ENCODE measurements around the gene SLC6A9.

Gene SLC6A9

GRCh38 chr1:44048532-44049215 lies 17.4 kb upstream of the SLC6A9 start:
- no peak for TF ChIP-seq CTCF (IDR thresholded peaks at IDR 0.05; ENCODE audit: low read depth, low read length)
- DNase-seq (ENCODE audit: extremely low read depth, low read depth) = no peak

GRCh38 chr1:44047131-44047530 lies 15.9 kb upstream of the SLC6A9 start:
- no peak for DNase-seq (ENCODE audit: extremely low read depth, low read depth)
- no peak for TF ChIP-seq CTCF (IDR thresholded peaks at IDR 0.05; ENCODE audit: low read depth, low read length)

GRCh38 chr1:44045064-44045463 lies 13.8 kb upstream of the SLC6A9 start:
- DNase-seq (ENCODE audit: extremely low read depth, low read depth) = no peak

GRCh38 chr1:44044071-44044801 lies 13.0 kb upstream of the SLC6A9 start:
- DNase-seq (ENCODE audit: extremely low read depth, low read depth) = no peak

More at GRCh38 chr1:44045064-44045463, 13.8 kb upstream of the SLC6A9 start:
- no peak for TF ChIP-seq CTCF (IDR thresholded peaks at IDR 0.05; ENCODE audit: low read depth, low read length)

GRCh38 chr1:44043176-44044070 lies 12.2 kb upstream of the SLC6A9 start:
- no peak for DNase-seq (ENCODE audit: extremely low read depth, low read depth)
- no peak for TF ChIP-seq CTCF (IDR thresholded peaks at IDR 0.05; ENCODE audit: low read depth, low read length)

More at GRCh38 chr1:44044071-44044801, 13.0 kb upstream of the SLC6A9 start:
- no peak for TF ChIP-seq CTCF (IDR thresholded peaks at IDR 0.05; ENCODE audit: low read depth, low read length)

- no peak for DNase-seq (ENCODE audit: extremely low read depth, low read depth)
- TF ChIP-seq CTCF (IDR thresholded peaks at IDR 0.05; ENCODE audit: low read depth, low read length) = no peak
These were observed 9.6 kb upstream of the SLC6A9 start for GRCh38 chr1:44040846-44041245.
